GM18867 (cell line): Measurements from ENCODE around the gene CCDC185.

Experiments used
- ATAC-seq: cut with Tn5 transposase; IDR thresholded peaks from one replicate; pipeline ENCODE4 v1.9.1; 2021; ENCODE audit warnings: mild to moderate bottlenecking, moderate library complexity; ENCODE audit not compliant: unreplicated experiment

The CCDC185 gene

DNA sequence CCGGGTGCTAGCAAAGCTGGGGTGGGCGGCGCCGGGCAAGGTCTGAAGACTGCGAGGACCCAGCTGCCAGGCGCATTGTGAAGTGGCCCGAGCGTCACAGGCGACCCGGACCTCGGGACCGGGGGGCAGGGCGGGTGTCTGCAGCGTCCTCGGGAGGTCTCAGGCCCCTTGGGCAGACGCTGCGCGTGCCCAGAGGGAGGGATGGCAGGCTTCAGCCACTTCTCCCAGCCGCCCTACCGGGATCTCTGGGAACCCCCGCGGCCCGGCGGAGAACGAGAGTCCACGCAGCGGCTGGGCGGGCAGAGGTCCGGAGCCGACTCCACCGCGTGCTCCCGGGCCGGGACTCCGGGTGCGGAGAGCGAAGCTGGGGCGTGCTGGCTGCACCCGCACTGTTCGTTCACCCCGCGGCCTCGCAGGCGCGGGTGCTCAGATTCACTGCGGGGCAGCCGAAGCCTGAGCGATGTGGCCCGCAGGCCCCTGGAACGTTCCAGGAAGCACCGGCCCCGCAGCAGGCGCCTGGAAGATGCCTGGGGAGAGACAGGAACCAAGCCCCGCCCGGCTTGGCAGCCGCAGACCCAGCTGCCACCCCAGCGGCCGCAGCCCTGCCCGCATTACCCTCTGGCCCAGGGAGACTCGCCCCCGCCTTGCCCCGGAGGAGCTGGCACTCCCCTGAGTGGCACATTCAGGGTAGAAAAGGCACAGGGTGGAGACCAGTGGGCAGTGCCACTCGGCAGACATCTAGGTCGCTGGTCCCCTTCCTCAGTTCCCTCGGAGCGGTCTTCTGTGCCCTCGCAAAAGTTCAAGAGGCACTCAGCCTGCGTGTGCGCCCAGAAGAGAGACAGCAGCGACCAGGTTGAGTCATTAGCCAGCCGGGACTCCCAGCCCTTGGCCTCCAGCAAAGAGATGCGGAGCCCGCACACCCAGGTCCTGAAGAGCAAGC is at the start of gene CCDC185:
TSS of gene CCDC185 (plus strand) at position 141 of the 940 bp plus-strand sequence. CDS start at position 202, 61 bp downstream.
- no peak for ATAC-seq

DNA sequence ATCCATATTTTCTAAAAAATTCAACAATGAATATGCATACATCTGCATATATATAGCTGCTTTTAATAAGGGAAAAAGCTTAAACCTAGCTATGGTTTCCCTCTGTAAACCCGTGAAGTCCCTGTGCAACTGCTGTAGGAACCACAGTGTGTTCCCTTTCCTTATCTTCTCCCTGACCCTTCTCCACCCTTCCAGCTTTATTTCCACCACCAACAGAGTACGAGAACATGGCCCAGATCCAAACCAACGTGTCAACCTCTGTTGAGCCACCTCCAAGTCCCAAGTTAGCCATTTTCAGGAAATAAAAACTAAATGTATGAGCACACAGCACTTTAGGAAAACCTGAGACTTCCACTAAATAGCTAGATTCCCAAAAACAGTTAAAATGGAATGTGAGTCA is 49.5 kb upstream of the CCDC185 start:
- ATAC-seq, result no peak

DNA sequence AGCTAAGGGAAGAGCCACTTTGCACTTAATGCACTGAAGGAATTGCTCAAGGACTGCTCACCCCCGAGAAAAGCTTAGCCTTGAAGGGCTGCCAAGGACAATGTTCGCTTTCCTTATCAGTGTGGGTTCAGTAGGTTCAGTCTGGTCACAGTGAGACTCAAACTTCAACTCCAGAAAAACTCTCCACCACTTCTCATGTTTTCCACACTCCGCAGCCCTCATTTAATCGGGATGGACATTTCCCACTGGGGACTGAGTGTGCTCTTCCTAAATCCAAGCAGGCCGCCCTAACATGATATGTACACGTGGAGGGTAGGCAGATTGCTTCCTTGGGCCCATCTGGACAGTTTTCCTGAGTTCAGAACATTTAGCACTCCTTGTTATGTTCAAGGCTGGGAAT is 48.7 kb upstream of the CCDC185 start:
- ATAC-seq, result no peak

DNA sequence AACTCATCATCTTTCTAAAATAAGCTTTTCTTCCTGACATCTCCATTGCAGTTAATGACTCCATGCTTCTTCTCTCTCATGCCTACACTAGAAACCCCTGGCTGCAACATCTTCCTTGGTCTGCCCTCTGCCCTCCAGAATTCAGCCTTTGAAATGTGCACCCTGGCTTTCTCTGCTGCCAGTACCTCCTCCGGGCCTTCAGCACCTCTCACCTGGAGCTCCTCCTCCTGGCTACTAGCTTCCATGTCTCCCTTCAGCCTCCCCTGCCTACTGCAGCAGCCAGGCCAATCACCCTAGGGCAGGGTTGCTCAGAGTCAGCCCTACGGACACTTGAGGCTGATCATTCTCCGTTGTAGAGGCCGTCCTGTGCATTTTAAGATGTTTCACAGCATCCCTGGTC is 47.5 kb upstream of the CCDC185 start:
- ATAC-seq, result no peak

DNA sequence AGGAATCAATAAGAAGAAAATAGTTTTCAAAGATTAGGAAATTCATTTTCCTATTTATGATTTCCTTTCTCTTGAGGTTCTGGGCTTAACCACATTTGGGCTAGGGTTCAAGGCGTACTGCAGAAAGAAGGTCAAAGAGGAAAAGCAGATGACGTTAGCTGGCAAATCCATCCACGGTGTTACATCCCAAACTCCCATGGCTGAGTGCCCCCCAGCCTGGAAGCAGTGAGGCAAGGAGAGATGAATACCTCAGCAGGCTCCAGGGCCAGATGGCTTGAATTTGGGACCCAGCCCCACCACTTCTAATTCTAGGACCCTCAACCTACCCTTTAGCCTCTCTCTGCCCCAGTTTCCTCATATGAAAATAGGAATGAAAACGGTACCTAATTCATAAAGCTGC is 46.9 kb upstream of the CCDC185 start:
- no peak for ATAC-seq

DNA sequence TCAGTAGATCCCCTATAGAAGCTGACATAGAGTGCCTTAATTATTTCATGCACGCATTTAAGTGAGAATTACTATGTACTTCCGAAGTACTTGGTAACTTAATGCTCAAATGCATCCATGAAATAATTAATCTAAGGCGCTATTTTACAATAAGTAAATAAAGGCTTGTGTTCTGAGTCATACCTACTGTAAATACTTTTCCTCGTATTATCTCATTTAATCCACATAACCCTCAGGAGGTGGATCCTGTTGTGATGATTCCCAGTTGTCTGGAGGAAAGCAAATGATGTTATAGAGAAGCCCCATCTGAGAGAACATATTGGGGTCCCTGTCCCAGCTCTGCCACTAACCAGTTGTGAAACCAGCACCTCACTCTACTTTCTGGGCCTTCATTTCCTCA is 45.6 kb upstream of the CCDC185 start:
- no peak for ATAC-seq

DNA sequence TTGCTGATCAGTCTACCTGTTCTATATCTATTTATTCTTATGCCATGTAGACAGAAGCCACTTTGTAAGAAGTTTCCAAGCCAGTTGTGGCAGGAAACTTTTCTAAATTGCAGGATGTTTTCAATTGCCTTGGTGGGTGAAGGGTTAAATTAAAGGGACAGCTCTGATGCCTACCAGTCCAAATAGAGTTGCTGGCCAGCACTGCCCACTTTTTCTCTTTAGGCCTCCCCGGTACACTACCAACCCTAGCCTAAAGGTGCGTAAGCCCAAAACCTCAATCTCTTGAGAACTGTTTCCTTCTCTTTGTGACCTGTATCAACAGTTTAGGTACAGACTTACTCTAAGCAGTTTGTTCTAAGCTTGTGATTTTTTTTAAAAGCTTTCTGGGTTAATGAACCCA is 44.8 kb upstream of the CCDC185 start:
- no peak for ATAC-seq

DNA sequence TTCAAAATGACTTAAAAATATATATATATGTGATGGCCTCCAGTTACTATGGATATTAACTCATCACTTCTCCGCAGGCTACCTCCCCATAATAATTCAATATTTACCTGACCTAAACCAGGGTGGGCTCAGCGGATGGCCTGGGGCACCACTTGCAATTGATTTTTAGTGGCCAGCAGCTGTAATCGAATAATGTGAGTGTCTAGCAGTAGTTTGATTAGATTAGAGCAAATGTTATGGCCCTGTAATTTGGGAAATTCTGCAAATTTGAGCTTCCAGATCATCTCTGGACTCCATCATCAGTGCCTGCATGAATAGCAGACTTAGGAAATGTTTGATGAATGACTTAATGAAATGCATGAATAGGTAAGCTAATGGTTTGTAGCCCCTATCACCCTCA is 44.0 kb upstream of the CCDC185 start:
- ATAC-seq, result no peak

DNA sequence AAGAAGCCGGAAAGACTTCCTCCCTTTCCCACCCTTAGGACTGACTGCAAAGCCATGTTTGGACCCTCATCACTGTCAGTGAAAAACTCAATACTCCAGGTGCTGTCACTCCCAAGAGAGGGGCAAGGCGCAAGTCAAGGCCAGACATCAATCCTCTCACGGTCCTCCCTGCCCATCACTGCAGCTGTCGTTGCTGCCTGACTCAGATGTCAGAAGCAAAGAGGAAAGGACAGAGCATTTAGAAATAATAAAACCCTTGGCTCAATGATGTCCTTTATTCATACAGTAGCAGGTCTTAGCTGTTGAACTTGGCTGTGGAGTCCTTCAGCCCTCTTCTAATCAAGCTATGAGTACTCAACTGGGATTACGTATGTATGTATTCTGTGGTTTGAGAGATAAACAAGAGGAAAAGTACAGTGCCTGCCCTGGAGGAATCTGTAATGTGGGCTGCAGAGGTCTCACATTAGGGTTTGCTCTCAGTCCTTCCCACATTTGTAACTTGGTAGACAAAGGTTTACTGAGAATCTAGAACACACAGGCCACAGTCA is 42.8 kb upstream of the CCDC185 start:
- ATAC-seq, result no peak

DNA sequence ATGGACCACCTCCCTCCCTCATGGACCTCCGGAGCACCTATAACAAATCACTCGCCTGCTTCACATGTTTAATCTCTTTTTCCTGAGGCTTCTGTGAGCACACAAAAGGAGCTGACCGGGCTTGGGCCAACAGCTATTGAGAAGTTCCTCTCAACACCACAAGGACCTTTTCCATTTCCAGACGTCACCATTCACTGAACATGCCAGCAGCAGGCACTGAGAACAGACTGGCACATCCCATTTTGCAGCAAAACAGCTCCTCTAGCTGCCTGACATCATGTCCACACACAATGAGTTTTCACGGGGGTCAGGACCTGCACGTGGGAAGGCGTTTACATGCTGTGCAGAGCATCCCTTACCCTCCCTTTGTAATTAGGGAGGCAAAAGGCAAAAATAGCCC is 40.3 kb upstream of the CCDC185 start:
- ATAC-seq, result no peak

DNA sequence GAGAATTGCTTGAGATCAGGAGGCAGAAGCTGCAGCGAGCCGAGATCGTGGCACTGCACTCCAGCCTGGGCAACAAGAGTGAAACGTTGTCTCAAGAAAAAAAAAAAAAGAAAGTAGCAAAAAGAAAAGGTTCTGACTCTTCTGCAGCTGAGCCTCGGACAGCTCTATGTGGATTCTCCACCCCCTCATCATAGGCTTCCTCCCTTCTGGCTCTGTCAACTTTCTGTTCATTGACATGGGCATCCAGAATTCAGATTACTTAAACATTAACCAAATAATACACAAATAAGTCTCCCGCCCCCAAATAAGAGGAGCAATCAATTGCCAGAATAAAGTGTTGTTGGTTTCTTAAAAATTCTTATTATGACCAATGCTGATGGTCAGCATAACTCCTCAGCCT is 39.3 kb upstream of the CCDC185 start:
- no peak for ATAC-seq

DNA sequence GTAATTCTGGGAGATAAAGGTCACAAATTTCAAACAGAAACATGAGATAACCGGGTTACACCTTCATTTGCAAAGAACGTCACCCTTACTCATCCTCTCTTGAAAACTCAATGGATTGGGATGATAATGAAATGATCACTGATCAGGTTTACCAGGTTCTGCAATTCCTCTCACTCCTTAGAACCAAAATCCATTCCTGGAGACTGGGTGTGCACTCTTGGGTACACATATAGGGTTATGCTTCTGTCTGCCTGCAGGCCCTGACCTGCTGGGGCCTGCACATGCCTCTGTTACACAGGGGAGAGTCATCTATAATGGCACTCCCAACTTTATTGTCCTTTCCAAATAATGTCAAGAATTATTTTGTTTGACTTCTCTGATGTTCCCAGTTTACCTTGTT is 37.5 kb upstream of the CCDC185 start:
- no peak for ATAC-seq

DNA sequence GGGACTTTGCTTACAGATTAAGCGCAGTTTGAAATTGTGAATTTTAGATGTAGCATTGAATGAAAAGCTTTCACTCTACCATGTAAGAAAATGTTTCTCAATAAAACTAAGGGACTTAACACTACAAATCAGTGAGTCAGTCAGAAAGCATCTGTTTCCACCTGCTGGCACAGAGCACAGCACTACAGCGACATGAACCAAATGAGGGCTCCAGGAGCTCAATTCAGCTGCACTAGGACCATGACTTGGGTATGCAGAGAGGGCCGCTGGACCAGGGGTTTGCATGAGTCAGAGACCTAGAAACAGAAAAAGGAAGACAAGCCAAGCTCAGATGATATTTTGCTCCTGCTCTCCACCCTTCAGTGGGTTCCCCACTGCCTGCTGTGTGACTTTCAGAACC is 34.4 kb upstream of the CCDC185 start:
- ATAC-seq, result no peak

DNA sequence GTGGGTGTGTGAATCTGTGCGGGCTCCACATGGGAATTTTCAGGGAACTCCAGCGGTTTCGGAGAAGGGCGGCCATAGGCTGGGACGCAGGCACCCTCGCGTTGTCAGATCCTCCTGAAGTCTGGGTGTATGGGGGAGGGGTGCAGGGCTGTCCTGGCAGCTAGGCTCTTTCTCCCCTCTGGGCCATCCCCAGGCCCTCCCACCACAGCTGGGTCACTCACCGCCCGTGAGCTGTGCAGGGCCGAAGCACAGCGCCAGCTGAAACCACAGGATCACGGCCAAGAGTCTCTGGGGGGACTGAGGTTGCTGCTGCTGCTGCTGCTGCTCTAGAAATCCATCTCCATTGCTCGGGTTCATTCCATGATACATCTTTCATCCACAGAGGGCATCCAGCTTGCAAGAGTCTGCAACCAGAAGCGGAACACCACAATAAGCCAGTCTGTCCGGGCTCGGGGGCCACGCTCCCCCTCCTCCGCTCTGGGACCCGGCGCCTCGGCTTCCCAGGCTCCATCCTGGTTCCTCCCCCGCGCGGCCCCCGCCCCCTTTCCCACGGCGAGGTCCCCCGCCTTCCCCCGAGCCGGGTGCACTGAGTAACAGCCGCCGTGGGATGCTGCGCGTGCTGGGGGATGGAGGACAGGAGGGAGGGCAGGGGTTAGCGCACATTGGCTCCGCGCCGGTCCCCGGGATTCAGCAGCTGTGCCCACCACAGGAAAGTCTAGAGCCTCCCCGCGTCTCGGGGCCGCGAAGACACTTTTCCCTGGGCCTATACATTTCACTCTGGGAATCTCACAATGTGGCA is 30.0 kb upstream of the CCDC185 start:
- ATAC-seq, result no peak

DNA sequence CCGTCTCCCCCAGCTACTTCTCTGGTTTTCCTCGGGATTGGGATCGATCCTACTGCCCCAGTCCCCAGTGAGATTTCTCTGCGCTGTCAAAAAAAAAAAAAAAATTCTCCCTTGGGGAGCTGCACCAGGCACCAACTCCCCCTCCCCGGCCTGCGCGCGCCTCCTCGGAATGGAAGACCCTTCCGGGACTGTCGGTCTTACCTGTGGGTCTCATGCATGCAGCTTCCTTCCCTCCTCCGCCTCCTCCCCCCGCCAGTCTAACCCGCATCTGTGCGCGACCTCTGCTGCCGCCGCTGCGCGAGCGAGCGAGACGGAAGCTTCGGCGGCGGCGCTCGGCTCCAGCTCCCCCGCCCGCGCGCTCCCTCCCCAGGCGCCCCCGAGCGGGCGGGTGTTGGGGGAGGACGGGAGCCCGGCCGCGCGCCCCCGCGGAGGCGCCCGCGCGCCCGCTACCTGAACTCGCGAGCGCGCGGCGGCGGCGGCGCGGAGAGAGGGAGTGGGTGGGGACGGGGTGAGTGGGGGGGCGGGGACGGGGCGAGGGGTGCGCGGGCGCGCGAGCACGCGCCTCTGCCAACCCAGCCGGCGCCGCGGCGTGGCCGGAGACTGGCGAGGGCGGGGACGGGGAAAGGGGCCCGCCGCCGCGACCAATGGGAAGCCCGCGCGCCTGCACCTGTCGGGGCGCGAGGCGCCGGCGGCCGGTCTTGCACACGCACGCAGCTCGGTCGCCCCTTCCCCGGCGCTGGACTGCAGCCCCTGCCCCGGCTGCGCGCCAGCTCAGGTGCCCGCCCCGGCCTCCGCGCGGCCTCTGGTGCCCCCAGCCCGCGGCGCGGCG is 29.1 kb upstream of the CCDC185 start, which contains the start of gene SUSD4:
TSS of gene SUSD4 (minus strand) at position 321 of the 829 bp plus-strand sequence. CDS start 751 bp downstream, outside the sequence.
- ATAC-seq, result peak; percentile 68

DNA sequence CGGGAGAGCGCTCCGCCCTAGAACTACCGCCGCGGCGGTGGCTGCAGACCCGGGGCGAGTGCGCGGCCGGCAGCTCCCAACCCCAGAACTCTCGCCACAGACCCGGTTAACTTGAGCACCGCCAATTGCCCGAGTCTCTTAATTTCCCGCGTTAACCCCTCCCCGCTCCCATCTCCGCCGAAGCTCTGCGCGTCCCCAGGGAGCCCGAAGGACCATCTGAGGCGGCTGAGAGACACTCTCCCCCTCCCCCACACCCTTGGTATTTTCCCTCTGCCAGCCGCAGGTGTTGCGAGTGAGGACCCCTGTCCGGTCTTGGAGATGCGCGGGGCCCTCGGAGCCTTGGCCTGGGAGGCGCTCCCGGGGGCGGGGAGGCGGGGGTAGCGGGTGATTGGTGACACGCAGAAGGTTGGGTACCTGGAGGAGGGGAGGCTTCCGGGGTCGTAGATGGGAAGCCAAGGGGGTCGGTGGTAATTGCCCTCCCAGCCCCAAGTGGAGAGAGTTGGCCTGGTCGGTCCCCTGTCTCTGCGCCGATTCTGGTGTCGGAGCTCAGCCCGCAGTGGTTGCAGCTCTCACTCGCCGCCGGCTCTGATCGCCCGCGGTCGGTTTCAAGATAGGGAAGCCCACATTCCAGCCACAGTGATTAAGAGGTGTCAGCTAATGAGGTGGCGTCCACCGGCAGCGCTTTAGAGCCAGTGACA is 28.4 kb upstream of the CCDC185 start:
- ATAC-seq, result no peak

DNA sequence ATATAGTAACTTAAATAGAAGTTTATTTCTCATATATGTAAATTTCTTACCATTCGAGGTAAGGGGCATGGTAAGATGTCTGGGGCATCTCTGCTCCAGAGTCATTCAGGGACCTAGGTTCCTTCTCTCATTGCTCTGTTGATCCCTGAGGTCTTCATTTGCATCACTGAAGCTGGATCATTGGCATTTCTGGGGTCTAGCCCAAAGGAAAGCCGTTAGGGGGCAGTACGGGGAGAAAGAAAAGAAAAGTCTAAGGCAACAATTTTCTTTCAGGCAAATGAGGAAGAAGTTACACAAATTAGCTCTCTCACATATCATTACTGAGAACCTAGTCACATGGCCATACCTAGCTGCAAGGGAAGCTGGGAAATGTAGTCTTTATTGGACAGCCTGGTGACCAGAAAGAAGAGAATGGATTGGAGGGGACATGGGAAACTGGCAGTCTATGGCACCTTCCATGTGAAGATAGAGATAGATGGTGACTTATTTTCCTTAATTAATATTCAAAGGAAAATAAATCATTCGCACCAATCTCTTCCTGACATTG is 19.1 kb upstream of the CCDC185 start:
- ATAC-seq, result no peak

DNA sequence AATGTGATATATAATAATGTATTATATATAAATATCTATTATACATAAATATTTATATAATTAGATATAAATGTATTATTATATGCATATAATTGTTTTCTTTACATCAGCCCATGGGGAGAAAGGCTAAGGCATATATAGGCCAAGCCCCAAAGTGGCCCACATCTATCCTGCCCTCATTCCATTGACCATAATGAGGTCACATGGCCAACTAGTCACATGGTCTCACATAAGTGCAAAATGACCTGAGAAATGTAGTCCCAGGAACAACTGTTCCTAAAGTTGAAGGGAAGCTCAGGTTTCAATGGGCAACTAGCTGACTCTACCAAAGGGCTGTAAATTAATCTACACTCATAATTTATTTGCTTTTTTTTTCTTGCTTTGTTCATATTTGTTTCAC is 14.5 kb upstream of the CCDC185 start:
- no peak for ATAC-seq

DNA sequence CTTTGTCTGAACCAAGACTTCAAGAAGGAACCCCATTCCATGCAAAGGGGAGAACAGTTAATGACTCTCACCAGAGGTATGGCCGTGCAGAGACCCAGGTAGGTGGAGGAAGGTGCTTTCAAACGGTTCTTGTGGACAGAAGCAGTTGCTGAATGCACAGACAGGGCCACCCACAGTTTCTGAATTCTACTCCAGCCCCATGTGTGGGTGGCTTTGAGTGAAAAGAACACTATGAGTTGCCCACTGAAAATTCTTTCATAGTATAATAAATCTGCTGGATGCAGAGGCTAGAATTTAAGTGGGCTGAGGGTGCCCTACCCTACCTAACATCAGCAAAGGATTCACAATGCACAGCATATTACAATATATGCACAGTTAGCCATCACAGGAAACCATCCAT is 7.2 kb upstream of the CCDC185 start:
- no peak for ATAC-seq

DNA sequence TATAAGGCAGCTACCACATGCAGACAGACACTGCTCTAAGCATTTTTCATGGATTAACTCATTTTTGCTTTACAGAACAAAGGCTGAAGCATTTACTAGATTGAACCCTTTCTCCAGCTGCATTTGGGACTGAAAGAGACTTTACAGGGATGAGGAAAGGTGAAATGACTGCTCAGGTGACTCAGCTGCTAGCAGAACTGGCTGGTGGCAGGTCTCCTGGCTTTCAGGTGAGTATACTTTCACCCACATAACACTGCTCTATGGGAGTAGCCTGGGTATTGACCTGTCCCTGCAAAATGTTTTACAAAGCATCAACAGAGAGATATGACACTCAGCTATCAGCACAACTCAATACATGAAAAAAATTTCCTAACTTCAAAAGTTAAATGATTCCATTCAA is 2.6 kb upstream of the CCDC185 start:
- no peak for ATAC-seq
